B cell (primary cell): ENCODE results near the gene PAIP1. TPM values are rescaled to one million over a fixed set of nuclear protein-coding genes. Genes with fewer than 3 reads are reported as not detected.

Experiments
- ATAC-seq: fragments of 200-7000 bp; cut with Tn5 transposase; one replicate; pipeline ENCODE4 v1.10.0; 2021; ENCODE audit warnings: low read depth, mild to moderate bottlenecking, moderate number of reproducible peaks, moderate library complexity
- CTCF ChIA-PET: fragments of 350-600 bp; sonication (Branson Sonifier 250); formaldehyde crosslinking; loops from one replicate; lab custom pipeline; 2021; ENCODE audit warnings: antibody characterized with exemption, inconsistent platforms; lab: Charles Lee
- POLR2A ChIA-PET: fragments of 350-600 bp; sonication (Branson Sonifier 250); formaldehyde crosslinking; loops from one replicate; lab custom pipeline; 2021; ENCODE audit warnings: antibody characterized with exemption; lab: Charles Lee
- DNase-seq: peaks from one replicate; pipeline ENCODE4 v3.0.0; 2013
- H2AFZ ChIP-seq: 2 replicates; pipeline ENCODE4 v1.6.1; 2012; ENCODE audit warnings: mild to moderate bottlenecking, low read depth, low read length; ENCODE audit not compliant: insufficient read depth, poor library complexity, severe bottlenecking
- H3K27ac ChIP-seq, 2 donors: 1 replicate in 1 of 2; 2 replicates in 1 of 2; pipeline ENCODE4 v1.5.1; 2012 to 2013; ENCODE audit warnings: low read length in 2 of 2, mild to moderate bottlenecking in 2 of 2, moderate library complexity in 1 of 2
- H3K27me3 ChIP-seq, 4 experiments: fragments of 200-600 bp in 1 of 4; sonication (generic) in 1 of 4; replicated peaks in 1 of 4; 1 replicate in 2 of 4; 2 replicates in 2 of 4; pipeline versions ENCODE4 v1.6.1 to v1.7.0; 2013 to 2016; ENCODE audit warnings: low read length in 3 of 4, mild to moderate bottlenecking in 2 of 4, mixed read lengths in 1 of 4, moderate library complexity in 1 of 4; ENCODE audit not compliant: insufficient read depth in 4 of 4, control insufficient read depth in 3 of 4; ENCODE audit errors: control extremely low read depth in 1 of 4
- H3K36me3 ChIP-seq, 2 experiments: replicated peaks in 1 of 2; 1 replicate in 1 of 2; 2 replicates in 1 of 2; pipeline versions ENCODE4 v1.6.1 to v1.7.1; 2013; ENCODE audit warnings: low read length in 1 of 2; ENCODE audit not compliant: insufficient read depth in 2 of 2, control insufficient read depth in 1 of 2; ENCODE audit errors: control extremely low read depth in 1 of 2, extremely low read depth in 1 of 2
- H3K4me1 ChIP-seq, 2 donors: fragments of 200-600 bp in 1 of 2; sonication (generic) in 1 of 2; 1 replicate in 1 of 2; 2 replicates in 1 of 2; pipeline versions ENCODE4 v1.5.1 to v1.6.1; 2013 to 2017; ENCODE audit warnings: low read length in 2 of 2; ENCODE audit not compliant: control insufficient read depth in 2 of 2, insufficient read depth in 2 of 2
- H3K4me2 ChIP-seq: replicated peaks from 2 replicates; pipeline ENCODE3; 2012; ENCODE audit warnings: mild to moderate bottlenecking, low read depth, low read length; ENCODE audit not compliant: poor library complexity, severe bottlenecking
- H3K4me3 ChIP-seq, 5 experiments: fragments of 200-600 bp in 1 of 5; sonication (generic) in 1 of 5; 1 replicate in 3 of 5; 2 replicates in 2 of 5; pipeline versions ENCODE4 v1.5.1 to v1.7.0; 2011 to 2016; ENCODE audit warnings: low read length in 4 of 5, mild to moderate bottlenecking in 4 of 5, low read depth in 2 of 5, control low read depth in 1 of 5, moderate library complexity in 1 of 5; ENCODE audit not compliant: insufficient read depth in 1 of 5; ENCODE audit errors: control extremely low read depth in 1 of 5, extremely low read depth in 1 of 5
- H3K79me2 ChIP-seq: fragments of 200-600 bp; sonication (generic); one replicate; pipeline ENCODE4 v1.6.0; 2016; ENCODE audit warnings: low read length; ENCODE audit not compliant: control insufficient read depth, insufficient read depth
- H3K9ac ChIP-seq: fragments of 200-600 bp; sonication (generic); 2 replicates; pipeline ENCODE4 v1.6.1; 2017; ENCODE audit warnings: mild to moderate bottlenecking, low read length, moderate library complexity
- H3K9me3 ChIP-seq, 3 donors: one replicate each; pipeline versions ENCODE4 v1.6.1 to v1.7.1; 2013; ENCODE audit warnings: low read length in 2 of 3; ENCODE audit not compliant: control insufficient read depth in 2 of 3, insufficient read depth in 1 of 3; ENCODE audit errors: control extremely low read depth in 1 of 3
- H4K20me1 ChIP-seq: 2 replicates; pipeline ENCODE4 v1.6.0; 2012; ENCODE audit warnings: mild to moderate bottlenecking, low read length; ENCODE audit not compliant: insufficient read depth, control insufficient read depth, poor library complexity, severe bottlenecking
- H3K27ac Mint-ChIP-seq: one replicate; pipeline ENCODE4 v1.8.0; 2021; ENCODE audit warnings: mixed read lengths
- H3K27me3 Mint-ChIP-seq: one replicate; pipeline ENCODE4 v1.8.0; 2021; ENCODE audit warnings: mixed read lengths
- H3K4me1 Mint-ChIP-seq: one replicate; pipeline ENCODE4 v1.8.0; 2021; ENCODE audit warnings: mixed read lengths
- H3K4me3 Mint-ChIP-seq: one replicate; pipeline ENCODE4 v1.8.0; 2021; ENCODE audit warnings: mixed read lengths
- H3K9me3 Mint-ChIP-seq: one replicate; pipeline ENCODE4 v1.8.0; 2022; ENCODE audit warnings: mixed read lengths; ENCODE audit not compliant: insufficient read depth
- EZH2 ChIP-seq: IDR thresholded peaks from 2 replicates; pipeline ENCODE4 v1.6.1; 2012; ENCODE audit warnings: borderline replicate concordance, low read depth, mild to moderate bottlenecking, moderate library complexity, low read length; ENCODE audit not compliant: insufficient read depth, poor library complexity, severe bottlenecking
- WGBS: methylation state at CpG from one replicate; pipeline ENCODE4 v1.1.5; 2013; ENCODE audit warnings: missing lambda C conversion rate; ENCODE audit not compliant: insufficient coverage; 5-methylcytosine and 5-hydroxymethylcytosine counted together
- intact Hi-C: fragments of 100-400 bp; cut with micrococcal nuclease; formaldehyde crosslinking; loops from one replicate; pipeline ENCODE4 v1.10.0; 2022
- polyA plus RNA-seq: library from polyadenylated mRNA; depleted of rRNA; stranded (reverse); fragments of >200 nt; gene quantifications from 2 replicates; pipeline ENCODE4 v1.2.3, GENCODE V29; 2012
- total RNA-seq, 2 donors: library from RNA; stranded (reverse); fragments of 120-200 nt in 1 of 2; gene quantifications; 1 replicate in 1 of 2; 2 replicates in 1 of 2; pipeline versions ENCODE4 v1.2.3 to v1.2.4, GENCODE V29; 2013 to 2022
- TF ChIP-seq, protein P1 (sequence below): fragments of 200-600 bp; IDR thresholded peaks from one replicate; pipeline ENCODE4 v1.8.0; 2022; ENCODE audit warnings: antibody characterized with exemption, mild to moderate bottlenecking

The PAIP1 gene
- total and polyA plus RNA-seq, 2 donors (not counting 1 experiment from before 2014, with no cell fraction given) = 23.0 to 31.8 TPM

DNA sequence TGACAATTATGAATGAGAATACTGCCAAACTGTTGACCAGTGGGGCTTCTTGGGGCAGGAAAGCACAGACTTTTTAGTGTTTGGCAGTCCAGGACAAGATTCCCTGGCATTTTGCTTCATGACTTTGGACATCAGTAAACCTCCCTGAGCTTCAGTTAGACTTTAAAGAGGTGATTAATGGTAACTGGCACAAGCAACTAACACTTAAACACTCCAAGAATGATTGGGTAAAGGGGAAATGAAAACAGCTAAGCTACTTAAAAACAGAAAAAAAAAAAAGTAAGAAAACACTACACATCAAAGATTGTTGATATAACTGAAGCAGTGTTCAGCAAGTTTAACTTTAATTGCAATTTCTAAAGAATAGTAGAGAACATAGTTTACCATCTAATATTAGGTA is 13.4 kb downstream of the PAIP1 start:
- no peak overlapping the region for H2AFZ ChIP-seq
- no peaks in the 10 kb centered on the region for H3K9me3 Mint-ChIP-seq
- peaks cover 3% of the 10 kb centered on the region for H3K4me1 Mint-ChIP-seq
- H3K4me2 ChIP-seq = no peak overlapping the region
- CTCF ChIA-PET = interaction anchor here (0.8 kb wide), 1 partner anchor 11 kb away, joined by 3 read pairs; no protein-coding TSS in a partner anchor
- no peak overlapping the region for H3K27ac Mint-ChIP-seq
- intact Hi-C loops = no loop called here
- H3K9ac ChIP-seq = no peak overlapping the region
- H3K27ac ChIP-seq = no peak overlapping the region
- H3K4me3 Mint-ChIP-seq = no peak overlapping the region
- DNase-seq (no peak), ATAC-seq (no peak)
- H3K27me3 Mint-ChIP-seq = no peaks in the 10 kb centered on the region
- POLR2A ChIA-PET = no interaction called here
- peaks cover 35% of the 10 kb centered on the region for H3K79me2 ChIP-seq
- H4K20me1 ChIP-seq = peaks cover 18% of the 10 kb centered on the region
- no peaks in the 10 kb centered on the region for H3K4me1 ChIP-seq
- H3K27me3 ChIP-seq = no peaks in the 10 kb centered on the region
- no peak overlapping the region for H3K4me3 ChIP-seq
- H3K9me3 ChIP-seq = no peaks in the 10 kb centered on the region
- no peak for TF ChIP-seq EZH2
- TF ChIP-seq, protein P1, sequence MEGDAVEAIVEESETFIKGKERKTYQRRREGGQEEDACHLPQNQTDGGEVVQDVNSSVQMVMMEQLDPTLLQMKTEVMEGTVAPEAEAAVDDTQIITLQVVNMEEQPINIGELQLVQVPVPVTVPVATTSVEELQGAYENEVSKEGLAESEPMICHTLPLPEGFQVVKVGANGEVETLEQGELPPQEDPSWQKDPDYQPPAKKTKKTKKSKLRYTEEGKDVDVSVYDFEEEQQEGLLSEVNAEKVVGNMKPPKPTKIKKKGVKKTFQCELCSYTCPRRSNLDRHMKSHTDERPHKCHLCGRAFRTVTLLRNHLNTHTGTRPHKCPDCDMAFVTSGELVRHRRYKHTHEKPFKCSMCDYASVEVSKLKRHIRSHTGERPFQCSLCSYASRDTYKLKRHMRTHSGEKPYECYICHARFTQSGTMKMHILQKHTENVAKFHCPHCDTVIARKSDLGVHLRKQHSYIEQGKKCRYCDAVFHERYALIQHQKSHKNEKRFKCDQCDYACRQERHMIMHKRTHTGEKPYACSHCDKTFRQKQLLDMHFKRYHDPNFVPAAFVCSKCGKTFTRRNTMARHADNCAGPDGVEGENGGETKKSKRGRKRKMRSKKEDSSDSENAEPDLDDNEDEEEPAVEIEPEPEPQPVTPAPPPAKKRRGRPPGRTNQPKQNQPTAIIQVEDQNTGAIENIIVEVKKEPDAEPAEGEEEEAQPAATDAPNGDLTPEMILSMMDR = no peak
- H3K36me3 ChIP-seq = peaks cover 4 to 78% of the 10 kb centered on the region in 2 experiments

DNA sequence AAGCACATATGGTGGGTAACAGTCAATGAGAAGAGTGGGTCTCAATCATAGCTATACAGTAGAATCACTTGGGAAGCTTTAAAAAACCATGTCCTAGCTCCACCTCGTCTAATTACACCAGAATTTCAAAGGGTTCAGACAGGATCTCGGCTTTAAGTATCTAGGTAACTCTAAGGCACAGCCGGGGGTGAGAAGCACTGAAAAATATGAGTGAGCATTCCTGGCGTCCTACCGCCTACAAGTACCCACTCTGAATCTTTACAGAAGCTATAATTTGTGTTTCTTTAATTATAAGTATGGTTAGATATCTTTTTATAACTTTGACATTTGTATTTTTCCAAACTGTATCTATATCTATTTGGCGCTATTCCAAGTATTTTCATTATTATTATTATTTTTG is 16.1 kb downstream of the PAIP1 start:
- POLR2A ChIA-PET = no interaction called here
- TF ChIP-seq, protein P1 = no peak
- TF ChIP-seq EZH2 = no peak

More for the DNA sequence above, 16.1 kb downstream of the PAIP1 start:
- intact Hi-C loops = no loop called here
- no peaks in the 10 kb centered on the region for H3K4me1 ChIP-seq
- no peak for ATAC-seq
- peaks cover 3% of the 10 kb centered on the region for H3K4me1 Mint-ChIP-seq
- peaks cover 17% of the 10 kb centered on the region for H3K79me2 ChIP-seq
- H3K4me3 ChIP-seq = no peak overlapping the region
- H3K36me3 ChIP-seq = peaks cover 4 to 76% of the 10 kb centered on the region in 2 experiments
- no peak overlapping the region for H3K4me3 Mint-ChIP-seq
- peaks cover 23% of the 10 kb centered on the region for H4K20me1 ChIP-seq
- no peaks in the 10 kb centered on the region for H3K27me3 Mint-ChIP-seq
- 100% methylated on average over 1 of the region's 6 CpGs for WGBS
- no peaks in the 10 kb centered on the region for H3K9me3 ChIP-seq
- H3K27ac Mint-ChIP-seq = no peak overlapping the region
- CTCF ChIA-PET = no interaction called here
- no peak overlapping the region for H3K9ac ChIP-seq
- H3K27me3 ChIP-seq = no peaks in the 10 kb centered on the region
- DNase-seq = no peak
- no peak overlapping the region for H2AFZ ChIP-seq
- no peak overlapping the region for H3K27ac ChIP-seq
- no peaks in the 10 kb centered on the region for H3K9me3 Mint-ChIP-seq
- no peak overlapping the region for H3K4me2 ChIP-seq
